Duodenal mucosa (tissue), 2 donors: ENCODE measurements around the gene DLG5.
"Not testable (repeated sequence)": the region's sequence is repeated elsewhere in the genome, so short reads cannot be mapped to it uniquely, and the experiment has no call there.

Experiments used
- H3K27ac ChIP-seq: one replicate; pipeline ENCODE4 v1.7.0; 2013; ENCODE audit warnings: low read depth, low read length
- H3K27me3 ChIP-seq, 2 donors: one replicate each; pipeline ENCODE4 v1.7.0; 2013; ENCODE audit warnings: low read length in 2 of 2, control low read depth in 1 of 2; ENCODE audit not compliant: insufficient read depth in 2 of 2, control insufficient read depth in 1 of 2
- H3K36me3 ChIP-seq, 2 donors: one replicate each; pipeline ENCODE4 v1.7.0; 2013; ENCODE audit warnings: low read length in 2 of 2, control low read depth in 1 of 2; ENCODE audit not compliant: insufficient read depth in 2 of 2, control insufficient read depth in 1 of 2
- H3K4me1 ChIP-seq, 2 donors: one replicate each; pipeline ENCODE4 v1.7.0; 2013; ENCODE audit warnings: low read length in 2 of 2, control low read depth in 1 of 2; ENCODE audit not compliant: insufficient read depth in 2 of 2, control insufficient read depth in 1 of 2
- H3K4me3 ChIP-seq, 2 donors: one replicate each; pipeline ENCODE4 v1.7.0; 2013; ENCODE audit warnings: low read length in 2 of 2, low read depth in 1 of 2
- H3K9ac ChIP-seq, 2 donors: one replicate each; pipeline ENCODE4 v1.7.0; 2013; ENCODE audit warnings: low read length in 2 of 2, low read depth in 1 of 2
- H3K9me3 ChIP-seq, 2 donors: one replicate each; pipeline ENCODE4 v1.7.0; 2013; ENCODE audit warnings: low read length in 2 of 2, control low read depth in 1 of 2; ENCODE audit not compliant: control insufficient read depth in 1 of 2

Gene DLG5

DNA sequence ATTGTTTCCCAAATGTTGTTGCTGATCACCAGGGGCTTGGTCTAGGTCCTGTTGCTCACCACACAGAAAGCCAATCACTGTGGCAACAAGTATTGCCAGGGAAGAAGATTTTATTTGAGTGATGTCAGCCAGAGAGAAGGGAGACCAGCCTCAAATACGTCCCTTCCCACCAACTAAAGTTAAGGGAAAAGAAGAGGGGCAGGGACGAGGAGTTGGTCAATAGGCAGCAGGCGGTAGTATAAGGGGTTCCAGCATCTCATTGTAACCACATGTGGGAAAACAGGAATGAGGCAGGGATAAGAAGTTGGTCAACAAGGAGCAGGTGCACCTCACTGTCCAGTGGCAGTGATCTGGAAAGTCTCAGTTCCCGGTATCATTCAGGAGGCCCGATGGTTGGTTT, 150.1 kb downstream of the DLG5 start:
- Histone ChIP-seq H3K27ac (no peak overlapping the region), H3K4me3 (no peak overlapping the region), H3K9ac (no peak overlapping the region), H3K27me3 (no peaks in the 10 kb centered on the region), H3K4me1 (no peaks in the 10 kb centered on the region), H3K36me3 (peaks cover 0 to 9% of the 10 kb centered on the region in 2 donors), H3K9me3 (peaks cover 0 to 11% of the 10 kb centered on the region in 2 donors)

DNA sequence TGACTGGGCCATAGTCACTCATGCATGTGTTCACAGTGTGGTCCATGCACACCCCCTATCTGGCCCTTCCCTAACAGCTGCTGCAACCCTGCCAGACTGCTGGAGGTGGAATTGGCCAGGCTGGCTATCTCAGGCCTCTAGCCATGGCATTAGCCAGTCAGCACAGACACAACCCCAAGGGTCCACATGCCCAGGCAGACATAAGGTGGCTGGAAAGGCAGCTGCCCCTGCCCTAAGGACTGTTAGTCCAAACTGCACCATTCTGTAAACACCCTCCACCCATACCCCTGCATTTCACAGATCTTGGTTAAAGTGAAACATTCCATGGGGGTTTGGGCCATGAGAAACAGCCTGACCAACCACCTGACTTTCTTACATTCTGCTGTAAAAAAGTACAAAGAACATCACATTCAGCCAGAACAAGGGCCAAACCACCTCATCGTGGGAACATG, 151.6 kb downstream of the DLG5 start:
- Histone ChIP-seq H3K4me1 (no peaks in the 10 kb centered on the region), H3K27me3 (no peaks in the 10 kb centered on the region), H3K9ac (no peak overlapping the region), H3K36me3 (no peaks in the 10 kb centered on the region), H3K9me3 (peaks cover 0 to 11% of the 10 kb centered on the region in 2 donors), H3K4me3 (no peak overlapping the region), H3K27ac (no peak overlapping the region)

DNA sequence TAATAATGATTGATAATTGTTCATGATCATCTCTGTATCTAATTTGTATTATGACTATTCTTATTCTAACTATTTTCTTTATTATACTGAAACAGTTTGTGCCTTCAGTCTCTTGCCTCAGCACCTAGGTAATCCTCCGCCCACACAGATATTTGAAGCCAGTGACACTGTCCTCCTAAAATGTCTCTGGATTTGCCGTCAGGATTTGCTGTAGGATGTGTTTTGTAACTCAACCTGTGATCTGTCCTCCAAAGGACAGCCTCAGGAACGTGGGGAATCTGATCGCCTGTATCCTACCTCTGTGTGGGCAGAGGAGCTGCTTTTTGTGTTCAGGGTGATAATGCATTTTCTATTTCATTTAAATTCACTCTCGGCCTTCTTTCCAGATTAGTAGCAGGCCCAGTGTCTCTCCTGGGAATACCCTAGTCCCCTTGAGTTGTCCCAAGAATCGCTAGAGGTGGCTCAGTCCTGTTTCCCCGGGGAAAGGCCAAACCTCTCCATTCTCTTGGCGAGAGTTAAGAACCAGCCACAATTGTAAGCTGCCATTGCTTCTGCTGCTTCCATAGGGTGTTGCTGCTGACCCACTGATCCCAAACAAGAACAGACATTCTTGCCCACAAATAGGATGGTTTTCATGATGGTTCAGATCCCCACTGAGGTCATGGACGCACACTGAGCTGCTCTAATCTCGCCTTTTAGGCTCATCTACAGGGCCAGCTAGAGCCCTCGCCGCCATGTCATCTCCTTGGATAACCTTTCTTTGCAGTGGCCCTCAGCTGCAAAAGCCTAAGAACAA, 152.7 kb downstream of the DLG5 start:
- no peak overlapping the region for H3K4me3 ChIP-seq
- no peaks in the 10 kb centered on the region for H3K36me3 ChIP-seq
- H3K27me3 ChIP-seq: no peaks in the 10 kb centered on the region
- peaks cover 0 to 11% of the 10 kb centered on the region in 2 donors for H3K9me3 ChIP-seq
- no peak overlapping the region for H3K27ac ChIP-seq
- no peak overlapping the region for H3K9ac ChIP-seq
- no peaks in the 10 kb centered on the region for H3K4me1 ChIP-seq

DNA sequence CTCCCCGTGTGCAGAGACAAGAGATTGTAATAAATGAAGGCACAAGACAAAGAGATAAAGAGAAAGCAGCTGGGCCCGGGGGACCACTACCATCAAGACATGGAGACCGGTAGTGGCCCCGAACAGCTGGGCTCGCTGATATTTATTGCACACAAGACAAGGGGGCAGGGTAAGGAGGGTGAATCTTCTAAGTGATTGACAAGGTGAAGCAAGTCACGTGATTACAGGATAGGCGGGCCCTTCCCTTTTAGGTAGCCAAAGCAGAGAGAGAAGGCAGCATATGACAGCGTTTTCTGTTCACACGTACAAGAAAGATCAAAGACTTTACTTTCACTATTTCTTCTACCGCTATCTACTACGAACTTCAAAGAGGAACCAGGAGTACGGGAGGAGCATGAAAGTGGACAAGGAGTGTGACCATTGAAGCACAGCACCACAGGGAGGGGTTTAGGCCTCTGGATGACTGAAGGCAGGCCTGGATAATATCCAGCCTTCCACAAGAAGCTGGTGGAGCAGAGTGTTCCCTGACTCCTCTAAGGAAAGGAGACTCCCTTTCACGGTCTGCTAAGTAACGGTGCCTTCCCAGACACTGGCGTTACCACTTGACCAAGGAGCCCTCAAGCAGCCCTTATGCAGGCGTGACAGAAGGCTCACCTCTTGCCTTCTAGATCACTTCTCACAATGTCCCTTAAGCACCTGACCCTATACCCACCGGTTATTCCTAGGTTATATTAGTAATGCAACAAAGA, 153.5 kb downstream of the DLG5 start:
- H3K36me3 ChIP-seq, H3K27me3 ChIP-seq, H3K9ac ChIP-seq, H3K4me3 ChIP-seq, H3K4me1 ChIP-seq, H3K27ac ChIP-seq: not testable (repeated sequence)
- H3K9me3 ChIP-seq: peaks cover 0 to 11% of the 10 kb centered on the region in 2 donors

DNA sequence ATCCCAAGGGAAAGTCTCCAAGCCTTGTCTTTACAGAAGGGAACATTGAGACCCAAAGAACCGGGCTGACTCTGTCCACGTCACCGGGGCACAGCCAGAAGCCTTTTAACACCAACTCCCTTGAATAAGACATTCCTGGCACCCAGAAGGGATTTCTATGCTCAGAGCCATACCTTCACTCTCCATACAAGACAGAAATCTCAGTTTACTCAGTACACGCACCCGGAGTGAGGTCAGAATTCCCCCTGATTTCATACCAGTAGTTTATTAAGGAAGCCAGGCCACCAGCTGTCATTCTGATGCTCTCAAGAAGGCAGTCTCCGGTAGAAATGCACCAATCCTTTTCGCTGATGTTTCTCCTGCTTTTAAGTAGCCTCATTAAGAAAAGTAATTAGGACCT, 154.7 kb downstream of the DLG5 start:
- no peaks in the 10 kb centered on the region for H3K36me3 ChIP-seq
- H3K9me3 ChIP-seq: peaks cover 0 to 5% of the 10 kb centered on the region in 2 donors
- H3K27me3 ChIP-seq: no peaks in the 10 kb centered on the region
- H3K27ac ChIP-seq: no peak overlapping the region
- H3K9ac ChIP-seq: no peak overlapping the region
- no peak overlapping the region for H3K4me3 ChIP-seq
- H3K4me1 ChIP-seq: no peaks in the 10 kb centered on the region

DNA sequence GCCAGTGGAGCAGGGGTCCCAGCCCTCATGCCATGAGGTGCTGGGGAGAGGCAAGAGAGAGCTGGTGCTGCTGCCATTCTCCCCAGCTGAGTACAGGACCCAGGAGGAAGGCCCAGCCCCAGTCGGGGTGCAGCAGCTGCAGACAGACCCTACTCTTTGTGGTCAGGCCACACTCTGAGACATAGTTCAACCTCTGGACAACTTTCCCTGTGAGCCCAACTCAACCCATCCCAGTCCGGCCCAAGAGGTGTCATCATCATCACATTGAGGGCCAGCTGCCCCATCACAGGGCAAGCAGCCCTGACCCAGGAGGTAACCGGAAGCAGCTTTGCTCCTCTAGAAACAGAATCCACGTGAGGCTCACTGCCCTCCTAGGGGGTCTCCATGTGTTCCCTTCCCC, 155.1 kb downstream of the DLG5 start:
- Histone ChIP-seq H3K27me3 (no peaks in the 10 kb centered on the region), H3K27ac (no peak overlapping the region), H3K9me3 (peaks cover 0 to under 1% of the 10 kb centered on the region in 2 donors), H3K9ac (no peak overlapping the region), H3K36me3 (no peaks in the 10 kb centered on the region), H3K4me1 (no peaks in the 10 kb centered on the region), H3K4me3 (no peak overlapping the region)

DNA sequence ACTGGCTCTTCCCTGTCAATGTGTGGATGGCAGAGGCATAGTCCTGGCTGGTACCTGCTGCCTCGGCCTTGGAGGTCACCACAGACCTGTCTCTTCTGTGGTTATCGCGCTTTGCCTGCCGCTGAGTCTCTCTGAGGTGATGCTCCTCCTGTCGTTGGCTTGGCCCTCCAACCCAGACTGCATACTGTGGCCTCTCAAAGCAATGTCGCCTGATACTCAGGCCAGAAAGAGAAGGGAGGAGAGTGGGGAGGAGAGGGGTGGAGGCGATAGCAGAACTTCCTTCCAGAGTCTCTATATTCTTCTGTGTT, 155.7 kb downstream of the DLG5 start:
- no peaks in the 10 kb centered on the region for H3K4me1 ChIP-seq
- no peak overlapping the region for H3K4me3 ChIP-seq
- H3K27ac ChIP-seq: no peak overlapping the region
- no peaks in the 10 kb centered on the region for H3K36me3 ChIP-seq
- H3K27me3 ChIP-seq: no peaks in the 10 kb centered on the region
- no peaks in the 10 kb centered on the region for H3K9me3 ChIP-seq
- H3K9ac ChIP-seq: no peak overlapping the region

DNA sequence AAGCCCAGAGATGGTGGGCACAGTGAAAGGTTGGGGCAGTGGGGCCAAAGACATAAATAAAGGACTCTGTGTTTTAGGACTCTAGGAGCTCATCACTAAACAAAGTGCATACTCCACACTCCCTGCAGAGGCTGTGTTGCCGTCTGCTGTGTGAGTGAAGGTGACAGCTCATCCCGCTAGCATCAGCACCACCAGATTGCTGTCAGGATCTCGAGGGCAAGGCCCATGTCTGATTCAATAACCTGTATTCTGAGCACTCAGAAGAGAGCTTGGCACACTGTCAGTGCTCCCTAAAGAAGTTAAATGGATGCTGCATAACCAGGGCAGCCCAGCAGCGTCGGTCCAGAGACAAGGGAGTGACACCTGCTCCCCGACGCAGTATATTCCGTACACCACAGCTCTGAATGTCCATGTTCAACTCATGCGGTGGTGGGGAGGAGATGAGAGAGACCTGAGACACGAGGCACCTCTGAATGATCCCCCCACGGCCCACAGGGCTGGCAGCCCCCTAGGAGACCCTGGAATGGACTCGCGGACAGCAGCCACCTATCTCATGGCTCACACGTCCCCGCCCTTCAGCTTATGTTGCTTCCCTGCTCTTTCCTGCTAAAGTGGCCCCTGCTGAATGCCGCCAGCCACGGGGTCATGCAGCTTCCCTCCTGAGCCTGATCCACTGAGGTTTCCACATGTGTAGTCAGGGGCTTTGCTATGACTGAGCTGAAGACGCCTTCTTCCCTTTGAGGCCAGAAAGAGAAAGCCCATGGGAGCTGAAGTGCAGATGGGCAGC, 156.3 kb downstream of the DLG5 start:
- Histone ChIP-seq H3K9me3 (no peaks in the 10 kb centered on the region), H3K9ac (no peak overlapping the region), H3K4me1 (no peaks in the 10 kb centered on the region), H3K27me3 (no peaks in the 10 kb centered on the region), H3K27ac (no peak overlapping the region), H3K36me3 (no peaks in the 10 kb centered on the region), H3K4me3 (no peak overlapping the region)

DNA sequence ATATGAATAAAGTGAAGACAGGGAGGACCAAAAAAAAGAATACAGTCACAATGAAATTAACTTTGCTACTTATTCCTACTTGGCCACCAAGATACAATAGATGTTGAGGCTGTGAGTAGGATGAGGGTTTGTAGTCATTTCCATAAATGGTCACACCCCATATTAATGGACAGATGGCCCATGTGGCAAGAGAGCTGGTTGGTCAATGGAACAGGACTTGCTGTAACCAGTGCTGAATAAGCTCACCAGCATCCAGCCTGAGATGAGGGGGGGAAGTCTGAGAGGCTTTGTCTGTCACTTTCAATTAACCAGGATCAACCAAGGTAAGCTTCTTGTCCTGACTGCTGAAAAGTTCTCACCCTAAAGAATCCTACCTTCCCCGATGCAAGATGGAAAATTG, 158.5 kb downstream of the DLG5 start:
- Histone ChIP-seq H3K4me3 (no peak overlapping the region), H3K36me3 (no peaks in the 10 kb centered on the region), H3K9me3 (no peaks in the 10 kb centered on the region), H3K27ac (no peak overlapping the region), H3K4me1 (no peaks in the 10 kb centered on the region), H3K9ac (no peak overlapping the region), H3K27me3 (no peaks in the 10 kb centered on the region)
